PC-3 (cell line): ENCODE results near the gene ENTHD1.

ENCODE experiments used
- EZH2phosphoT487 ChIP-seq: fragments of 300-600 bp; sonication (generic); IDR thresholded peaks from 2 replicates; pipeline ENCODE4 v1.6.1; 2018; ENCODE audit warnings: mild to moderate bottlenecking, antibody characterized with exemption, low read length, borderline replicate concordance
- TF ChIP-seq, protein P1 (sequence below): fragments of 300-600 bp; sonication (generic); conservative IDR thresholded peaks from 2 replicates; pipeline ENCODE4 v1.5.1; 2017; ENCODE audit warnings: antibody characterized with exemption, low read depth, mild to moderate bottlenecking, low read length

DNA sequence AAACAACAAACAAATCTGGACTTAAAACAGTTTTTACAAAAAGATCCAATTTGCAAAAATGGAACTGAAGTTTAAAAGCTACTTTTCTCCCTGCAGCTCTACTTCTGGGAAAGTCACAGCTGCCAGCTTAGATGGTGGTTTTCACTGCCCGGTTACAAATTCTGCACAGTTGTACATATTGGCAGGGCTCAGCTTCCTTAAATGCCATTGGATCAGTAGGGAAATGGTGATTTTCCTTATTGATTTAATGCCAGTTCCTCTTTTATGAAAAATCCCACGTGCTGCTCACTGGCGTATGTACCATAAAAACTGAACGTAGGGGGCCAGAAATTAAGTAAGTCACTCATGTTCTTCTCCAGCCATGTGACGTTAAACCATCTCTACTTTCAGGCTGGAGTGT, 30.1 kb upstream of the ENTHD1 start:
- TF ChIP-seq, protein P1, sequence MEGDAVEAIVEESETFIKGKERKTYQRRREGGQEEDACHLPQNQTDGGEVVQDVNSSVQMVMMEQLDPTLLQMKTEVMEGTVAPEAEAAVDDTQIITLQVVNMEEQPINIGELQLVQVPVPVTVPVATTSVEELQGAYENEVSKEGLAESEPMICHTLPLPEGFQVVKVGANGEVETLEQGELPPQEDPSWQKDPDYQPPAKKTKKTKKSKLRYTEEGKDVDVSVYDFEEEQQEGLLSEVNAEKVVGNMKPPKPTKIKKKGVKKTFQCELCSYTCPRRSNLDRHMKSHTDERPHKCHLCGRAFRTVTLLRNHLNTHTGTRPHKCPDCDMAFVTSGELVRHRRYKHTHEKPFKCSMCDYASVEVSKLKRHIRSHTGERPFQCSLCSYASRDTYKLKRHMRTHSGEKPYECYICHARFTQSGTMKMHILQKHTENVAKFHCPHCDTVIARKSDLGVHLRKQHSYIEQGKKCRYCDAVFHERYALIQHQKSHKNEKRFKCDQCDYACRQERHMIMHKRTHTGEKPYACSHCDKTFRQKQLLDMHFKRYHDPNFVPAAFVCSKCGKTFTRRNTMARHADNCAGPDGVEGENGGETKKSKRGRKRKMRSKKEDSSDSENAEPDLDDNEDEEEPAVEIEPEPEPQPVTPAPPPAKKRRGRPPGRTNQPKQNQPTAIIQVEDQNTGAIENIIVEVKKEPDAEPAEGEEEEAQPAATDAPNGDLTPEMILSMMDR, result no peak
- TF ChIP-seq EZH2phosphoT487, result no peak
